H1 (cell line): Measurements from ENCODE around the gene PRG2. TPM values are rescaled to one million over a fixed set of nuclear protein-coding genes. Genes with fewer than 3 reads are reported as not detected.

Experiments used
- CTCF ChIA-PET: fragments of 300-600 bp; sonication (Branson Sonifier 250); formaldehyde crosslinking; loops from one replicate; lab custom pipeline; 2021; ENCODE audit not compliant: partially characterized antibody; lab: Charles Lee
- POLR2A ChIA-PET: fragments of 300-600 bp; sonication (Branson Sonifier 250); formaldehyde crosslinking; loops from one replicate; lab custom pipeline; 2021; ENCODE audit warnings: inconsistent platforms; ENCODE audit not compliant: partially characterized antibody; lab: Charles Lee
- DNase-seq, 2 experiments: peaks; one replicate each; pipeline versions ENCODE4 v3.0.0 to v3.0.0-alpha.2; 2010 to 2022; ENCODE audit warnings: low spot score in 2 of 2, low read depth in 1 of 2, mixed read lengths in 1 of 2
- FAIRE-seq: peaks from 2 replicates; lab custom pipeline; 2011; peaks lifted over from hg19 to GRCh38; lab: Jason Lieb, UNC
- H2AFZ ChIP-seq: 2 replicates; pipeline ENCODE4 v1.8.1; 2012; ENCODE audit warnings: low read length, inconsistent platforms
- H2AK5ac ChIP-seq: 2 replicates; pipeline ENCODE4 v1.6.1; 2013; ENCODE audit warnings: low read depth, low read length
- H2BK120ac ChIP-seq: replicated peaks from 2 replicates; pipeline ENCODE3; 2013; ENCODE audit warnings: low read depth, low read length, inconsistent platforms
- H2BK12ac ChIP-seq: 2 replicates; pipeline ENCODE4 v1.6.1; 2013; ENCODE audit warnings: low read depth, low read length
- H2BK15ac ChIP-seq: 2 replicates; pipeline ENCODE4 v1.6.1; 2013; ENCODE audit warnings: low read length
- H2BK20ac ChIP-seq: 2 replicates; pipeline ENCODE4 v1.6.1; 2013; ENCODE audit warnings: low read length
- H2BK5ac ChIP-seq: 2 replicates; pipeline ENCODE4 v1.6.1; 2013; ENCODE audit warnings: low read depth, low read length
- H3K14ac ChIP-seq: 2 replicates; pipeline ENCODE4 v1.6.1; 2013; ENCODE audit warnings: inconsistent platforms; ENCODE audit not compliant: insufficient read length
- H3K18ac ChIP-seq: 2 replicates; pipeline ENCODE4 v1.6.1; 2013; ENCODE audit warnings: low read length; ENCODE audit errors: extremely low read depth
- H3K23ac ChIP-seq: 2 replicates; pipeline ENCODE4 v1.6.1; 2013; ENCODE audit warnings: inconsistent platforms; ENCODE audit not compliant: insufficient read length
- H3K23me2 ChIP-seq: 2 replicates; pipeline ENCODE4 v1.6.1; 2013; ENCODE audit warnings: low read depth, low read length
- H3K27ac ChIP-seq: 2 replicates; pipeline ENCODE4 v1.6.1; 2011; ENCODE audit warnings: low read depth, low read length, inconsistent platforms
- H3K27me3 ChIP-seq, 4 experiments: replicated peaks in 1 of 4; 1 replicate in 1 of 4; 2 replicates in 3 of 4; pipeline versions ENCODE4 v1.6.1 to v1.8.1; 2011 to 2013; ENCODE audit warnings: low read length in 3 of 4, mild to moderate bottlenecking in 3 of 4, inconsistent platforms in 2 of 4, mixed read lengths in 2 of 4, moderate library complexity in 1 of 4; ENCODE audit not compliant: control insufficient read depth in 3 of 4, insufficient read depth in 3 of 4; ENCODE audit errors: extremely low read depth in 1 of 4
- H3K36me3 ChIP-seq, 4 experiments: 2 replicates each; pipeline versions ENCODE4 v1.6.1 to v1.8.1; 2011 to 2013; ENCODE audit warnings: mild to moderate bottlenecking in 4 of 4, low read length in 3 of 4, moderate library complexity in 2 of 4, control low read depth in 1 of 4, inconsistent platforms in 1 of 4; ENCODE audit not compliant: insufficient read depth in 4 of 4, control insufficient read depth in 2 of 4
- H3K4ac ChIP-seq: replicated peaks from 2 replicates; pipeline ENCODE3; 2013; ENCODE audit warnings: low read length, low read depth, mixed read lengths, inconsistent platforms; ENCODE audit not compliant: insufficient read length
- H3K4me1 ChIP-seq, 4 experiments: replicated peaks in 1 of 4; 1 replicate in 1 of 4; 2 replicates in 3 of 4; pipeline versions ENCODE4 v1.6.1 to v1.8.1; 2011 to 2013; ENCODE audit warnings: low read length in 3 of 4, inconsistent platforms in 2 of 4, mixed read lengths in 1 of 4; ENCODE audit not compliant: insufficient read depth in 4 of 4, control insufficient read depth in 3 of 4
- H3K4me2 ChIP-seq, 2 experiments: 2 replicates each; pipeline versions ENCODE4 v1.6.1 to v1.8.1; 2011 to 2013; ENCODE audit warnings: low read depth in 2 of 2, low read length in 2 of 2, control low read depth in 1 of 2, inconsistent platforms in 1 of 2, mild to moderate bottlenecking in 1 of 2; ENCODE audit not compliant: insufficient read depth in 1 of 2
- H3K4me3 ChIP-seq, 4 experiments: fragments of 200-600, 300-600 bp in 1 of 4; sonication (generic), shearing (Covaris generic), sonication (Bioruptor Twin) in 1 of 4; 2 replicates each; pipeline versions ENCODE4 v1.5.1 to v1.8.1; 2011 to 2016; ENCODE audit warnings: low read length in 4 of 4, low read depth in 3 of 4, control low read depth in 2 of 4, inconsistent platforms in 2 of 4, mild to moderate bottlenecking in 2 of 4, mixed read lengths in 1 of 4, moderate library complexity in 1 of 4; ENCODE audit not compliant: insufficient read depth in 2 of 4; ENCODE audit errors: extremely low read depth in 1 of 4
- H3K56ac ChIP-seq: replicated peaks from 2 replicates; pipeline ENCODE3; 2013; ENCODE audit warnings: low read depth, mild to moderate bottlenecking, mixed read lengths, low read length, inconsistent platforms; ENCODE audit not compliant: insufficient read length
- H3K79me1 ChIP-seq: 2 replicates; pipeline ENCODE4 v1.6.1; 2013; ENCODE audit warnings: low read depth, low read length, control low read depth
- H3K79me2 ChIP-seq, 2 experiments: 2 replicates each; pipeline versions ENCODE4 v1.6.1 to v1.8.1; 2012 to 2013; ENCODE audit warnings: low read length in 2 of 2, mild to moderate bottlenecking in 2 of 2, inconsistent platforms in 1 of 2; ENCODE audit not compliant: insufficient read depth in 2 of 2, control insufficient read depth in 1 of 2
- H3K9ac ChIP-seq, 4 experiments: replicated peaks in 1 of 4; 1 replicate in 1 of 4; 2 replicates in 3 of 4; pipeline versions ENCODE4 v1.6.1 to v1.8.1; 2011 to 2013; ENCODE audit warnings: low read depth in 3 of 4, low read length in 3 of 4, control low read depth in 2 of 4, mild to moderate bottlenecking in 2 of 4, moderate library complexity in 2 of 4, inconsistent platforms in 1 of 4; ENCODE audit errors: extremely low read depth in 1 of 4
- H3K9me3 ChIP-seq, 2 experiments: 2 replicates each; pipeline versions ENCODE4 v1.6.1 to v1.8.1; 2012 to 2013; ENCODE audit warnings: mild to moderate bottlenecking in 2 of 2, moderate library complexity in 2 of 2, control low read depth in 1 of 2, inconsistent platforms in 1 of 2, low read depth in 1 of 2, low read length in 1 of 2, mixed read lengths in 1 of 2; ENCODE audit not compliant: insufficient read depth in 2 of 2
- H4K20me1 ChIP-seq, 2 experiments: replicated peaks in 1 of 2; 2 replicates each; pipeline versions ENCODE3 to v1.8.1; 2011 to 2013; ENCODE audit warnings: inconsistent platforms in 2 of 2, low read length in 2 of 2, mild to moderate bottlenecking in 1 of 2; ENCODE audit not compliant: insufficient read depth in 2 of 2, control insufficient read depth in 1 of 2
- H4K5ac ChIP-seq: 2 replicates; pipeline ENCODE4 v1.6.1; 2013; ENCODE audit warnings: low read length, low read depth, mixed read lengths, inconsistent platforms; ENCODE audit not compliant: insufficient read length
- H4K8ac ChIP-seq: 2 replicates; pipeline ENCODE4 v1.8.0; 2013; ENCODE audit warnings: mild to moderate bottlenecking, moderate library complexity, low read length, inconsistent platforms; ENCODE audit not compliant: insufficient read depth; ENCODE audit errors: extremely low read depth
- H4K91ac ChIP-seq: replicated peaks from 2 replicates; pipeline ENCODE3; 2013; ENCODE audit warnings: low read length, mixed read lengths, inconsistent platforms; ENCODE audit not compliant: insufficient read length
- BACH1 ChIP-seq: IDR thresholded peaks from 2 replicates; pipeline ENCODE4 v1.6.1; 2012; ENCODE audit warnings: low read length, improper control_type of control experiment
- CBX5 ChIP-seq: fragments of 300-800, 300-1000 bp; sonication (generic); IDR thresholded peaks from 2 replicates; pipeline ENCODE4 v1.7.1; 2016; ENCODE audit warnings: antibody characterized with exemption, low read length, low read depth
- EGR1 ChIP-seq: IDR thresholded peaks from 2 replicates; pipeline ENCODE4 v1.6.1; 2011; ENCODE audit warnings: low read depth, low read length, borderline replicate concordance
- EP300 ChIP-seq, 2 experiments: IDR thresholded peaks; 1 replicate in 1 of 2; 2 replicates in 1 of 2; pipeline ENCODE4 v1.6.1; 2011 to 2012; ENCODE audit warnings: low read depth in 2 of 2, low read length in 2 of 2, mild to moderate bottlenecking in 2 of 2, borderline replicate concordance in 1 of 2, inconsistent platforms in 1 of 2, moderate library complexity in 1 of 2
- FOSL1 ChIP-seq: IDR thresholded peaks from 2 replicates; pipeline ENCODE4 v1.6.1; 2011; ENCODE audit warnings: mild to moderate bottlenecking, low read depth, low read length, moderate library complexity; ENCODE audit not compliant: insufficient read depth
- KDM1A ChIP-seq: fragments of 200-600, 300-600 bp; sonication (generic); IDR thresholded peaks from 2 replicates; pipeline ENCODE4 v1.7.1; 2016; ENCODE audit warnings: mild to moderate bottlenecking, low read length, borderline replicate concordance
- POLR2A ChIP-seq, 2 experiments: IDR thresholded peaks; 1 replicate in 1 of 2; 2 replicates in 1 of 2; pipeline ENCODE4 v1.6.1; 2011; ENCODE audit warnings: low read depth in 2 of 2, low read length in 2 of 2, mild to moderate bottlenecking in 2 of 2; ENCODE audit errors: control extremely low read depth in 1 of 2
- RFX5 ChIP-seq: IDR thresholded peaks from 2 replicates; pipeline ENCODE4 v1.6.1; 2011; ENCODE audit warnings: low read depth, low read length, improper control_type of control experiment, borderline replicate concordance
- SIRT6 ChIP-seq: IDR thresholded peaks from one replicate; pipeline ENCODE4 v1.7.1; 2012; ENCODE audit warnings: low read length, inconsistent platforms
- SIX5 ChIP-seq: IDR thresholded peaks from 2 replicates; pipeline ENCODE4 v1.6.1; 2011; ENCODE audit warnings: mild to moderate bottlenecking, low read depth, low read length
- SP4 ChIP-seq: IDR thresholded peaks from 2 replicates; pipeline ENCODE4 v1.6.1; 2012; ENCODE audit warnings: low read length, inconsistent platforms
- SRF ChIP-seq: IDR thresholded peaks from 2 replicates; pipeline ENCODE4 v1.6.1; 2011; ENCODE audit warnings: mild to moderate bottlenecking, low read depth, low read length, moderate library complexity
- YY1 ChIP-seq: IDR thresholded peaks from 2 replicates; pipeline ENCODE4 v1.6.1; 2011; ENCODE audit warnings: low read depth, mild to moderate bottlenecking, low read length
- WGBS, 2 experiments: shearing (Covaris generic) in 1 of 2; methylation state at CpG; one replicate each; pipeline versions ENCODE4 v1.1.6 to v1.1.7; 2013 to 2015; ENCODE audit warnings: low lambda C conversion rate in 2 of 2, mixed read lengths in 2 of 2, inconsistent platforms in 1 of 2, low coverage in 1 of 2, missing lambda C conversion rate in 1 of 2; ENCODE audit not compliant: insufficient replicate concordance in 2 of 2, insufficient coverage in 1 of 2, insufficient read length in 1 of 2; ENCODE audit errors: extremely low coverage in 1 of 2, missing lambda C conversion rate in 1 of 2; 5-methylcytosine and 5-hydroxymethylcytosine counted together
- polyA plus RNA-seq, 7 experiments: library from polyadenylated mRNA; depleted of rRNA in 3 of 7; stranded (reverse) in 5 of 7; unstranded in 2 of 7; fragments of >200 nt in 5 of 7; fragments of 200-250 nt in 2 of 7; gene quantifications; 1 replicate in 5 of 7; 2 replicates in 1 of 7; 4 replicates in 1 of 7; pipeline versions ENCODE4 v1.2.1 to v1.2.3, GENCODE V29; 2011 to 2013; ENCODE audit warnings: missing spikeins in 2 of 7, mixed read lengths in 2 of 7
- total RNA-seq: library from RNA; stranded (reverse); fragmentation: NEBNext Ultra II Directional; extraction: Animal tissue kit (Norgen Biotek cat#: 25700); gene quantifications from 2 replicates; pipeline ENCODE4 v1.2.1, GENCODE V29; 2021
- TF ChIP-seq, protein P1 (sequence below): IDR thresholded peaks from 2 replicates; pipeline ENCODE4 v1.6.1; 2012; ENCODE audit warnings: inconsistent platforms
- TF ChIP-seq, protein P2 (sequence below): IDR thresholded peaks from 2 replicates; pipeline ENCODE4 v1.6.1; 2012; ENCODE audit warnings: inconsistent platforms

The PRG2 gene
- total and polyA plus RNA-seq, 2 of the 8 experiments (the other 6 are each of a cell fraction or from before 2014, with no cell fraction given): 0.32 TPM; not detected in 1

DNA sequence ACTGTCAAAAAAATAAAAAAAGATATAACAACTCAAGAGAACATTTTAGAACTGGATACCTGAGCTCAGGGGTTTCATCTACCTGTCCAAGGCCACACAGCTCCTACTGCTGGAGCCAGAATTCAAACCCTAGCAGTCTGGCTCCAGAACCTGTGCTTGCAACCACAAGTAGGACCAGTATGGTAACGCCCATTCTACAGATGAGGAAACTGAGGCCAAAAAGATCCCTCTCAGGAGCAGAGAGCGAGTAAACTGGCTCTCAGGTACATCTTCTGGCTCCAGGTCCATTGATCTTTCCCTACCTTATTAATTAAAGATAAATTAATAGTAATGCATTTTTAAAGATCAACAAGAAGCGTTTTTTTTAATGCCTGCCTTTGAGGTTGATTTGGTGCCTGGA is 33.1 kb downstream of the PRG2 start:
- Histone ChIP-seq H3K9me3 (no peaks in the 10 kb centered on the region), H3K14ac (no peak overlapping the region), H4K5ac (no peak overlapping the region), H3K79me1 (no peaks in the 10 kb centered on the region), H3K36me3 (no peaks in the 10 kb centered on the region), H4K8ac (no peak overlapping the region), H3K23ac (no peak overlapping the region), H3K4ac (no peak overlapping the region), H3K18ac (no peak overlapping the region), H3K27ac (no peak overlapping the region), H4K91ac (no peak overlapping the region), H3K9ac (no peak overlapping the region), H3K23me2 (no peaks in the 10 kb centered on the region; the same call in 1 of the 2 replicates), H3K4me1 (peaks cover 0 to 6% (median 3%) of the 10 kb centered on the region in 4 experiments; a peak in 4 of 7 replicates), H2BK15ac (no peak overlapping the region), H2BK5ac (no peak overlapping the region), H3K79me2 (no peaks in the 10 kb centered on the region), H2AK5ac (no peak overlapping the region), H3K27me3 (no peaks in the 10 kb centered on the region; a peak in 1 of 7 replicates), H2BK120ac (no peak overlapping the region), H3K4me2 (no peak overlapping the region), H3K4me3 (no peak overlapping the region), H2BK20ac (no peak overlapping the region), H2AFZ (no peak overlapping the region), H3K56ac (no peak overlapping the region), H2BK12ac (no peak overlapping the region), H4K20me1 (no peaks in the 10 kb centered on the region)
- WGBS, 2 experiments: 87% methylated on average over 3 of the region's 3 CpGs; no CpG with 5 or more reads in 1 of the 2 experiments
- CTCF ChIA-PET: interaction anchor here (1.1 to 2.7 kb wide), 7 partner anchors 9 to 169 kb away, joined by 3 to 13 read pairs (median 4); no protein-coding TSS in a partner anchor
- POLR2A ChIA-PET: interaction anchor here (1.3 kb wide), 1 partner anchor 22 kb away, joined by 3 read pairs; the partner anchor contains the start of gene SSRP1
- DNase-seq (no peak), FAIRE-seq (no peak)
- TF ChIP-seq EGR1: no peak
- TF ChIP-seq, protein P1, sequence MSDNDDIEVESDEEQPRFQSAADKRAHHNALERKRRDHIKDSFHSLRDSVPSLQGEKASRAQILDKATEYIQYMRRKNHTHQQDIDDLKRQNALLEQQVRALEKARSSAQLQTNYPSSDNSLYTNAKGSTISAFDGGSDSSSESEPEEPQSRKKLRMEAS: no peak
- TF ChIP-seq SIRT6: no peak
- TF ChIP-seq KDM1A: no peak
- no peak for TF ChIP-seq SIX5
- no peak for TF ChIP-seq RFX5
- TF ChIP-seq SP4: no peak
- TF ChIP-seq FOSL1: no peak
- no peak for TF ChIP-seq BACH1
- TF ChIP-seq EP300 (IDR thresholded peaks at IDR 0.05; ENCODE audit: borderline replicate concordance in 1 of 2, low read depth in 2 of 2, low read length in 2 of 2): no peak
- TF ChIP-seq YY1: no peak
- no peak for TF ChIP-seq CBX5
- no peak for TF ChIP-seq SRF
- no peak for TF ChIP-seq POLR2A (IDR thresholded peaks at IDR 0.05; ENCODE audit: control extremely low read depth in 1 of 2, low read depth in 2 of 2, low read length in 2 of 2)
- TF ChIP-seq, protein P2, sequence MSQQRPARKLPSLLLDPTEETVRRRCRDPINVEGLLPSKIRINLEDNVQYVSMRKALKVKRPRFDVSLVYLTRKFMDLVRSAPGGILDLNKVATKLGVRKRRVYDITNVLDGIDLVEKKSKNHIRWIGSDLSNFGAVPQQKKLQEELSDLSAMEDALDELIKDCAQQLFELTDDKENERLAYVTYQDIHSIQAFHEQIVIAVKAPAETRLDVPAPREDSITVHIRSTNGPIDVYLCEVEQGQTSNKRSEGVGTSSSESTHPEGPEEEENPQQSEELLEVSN: no peak
